ENCODE results near the gene VSIG10L. TPM values are rescaled to one million over a fixed set of nuclear protein-coding genes. Genes with fewer than 3 reads are reported as not detected.

Gene VSIG10L
- total RNA-seq, 4 donors from 2014 or later, result 0.20 to 0.75 (median 0.34) TPM

GRCh38 chr19:51368366-51369282 lies 26.7 kb upstream of the VSIG10L start, which contains the start of gene CLDND2:
Gene CLDND2 (minus strand): TSS chr19:51369003. CDS start chr19:51368577, 426 bp downstream.
- Histone ChIP-seq H3K27ac (peak within 1 kb of the TSS; percentile 91 to 98 (median 94)), H3K4me3 (peak within 1 kb of the TSS; percentile 88 to 95 (median 92)), H3K4me1 (peaks cover 7 to 17% of the 10 kb centered on the region in 2 donors), H3K9me3 (no peaks in the 10 kb centered on the region), H3K36me3 (no peaks in the 10 kb centered on the region), H3K27me3 (no peaks in the 10 kb centered on the region)
- no peak for TF ChIP-seq CTCF (IDR thresholded peaks at IDR 0.05 in 4 of 5, conservative IDR thresholded peaks at IDR 0.05 in 1 of 5)
- no peak for TF ChIP-seq POLR2A (IDR thresholded peaks at IDR 0.05)
- in situ Hi-C loops (cut with MboI; ENCODE audit: low sequenced_read_pairs in 4 of 4) (no loop called here), intact Hi-C loops (cut with DNase I; ENCODE audit: low total_unique reads) (loop anchor here (5.0 to 10.0 kb wide), 6 partner anchors 261 to 1601 kb away; partner anchors contain the start of genes AP2A1, ASPDH, CTU1 and JOSD2)
- ATAC-seq (no peak), DNase-seq (no peak)

- peak overlapping the region; percentile 91 to 98 (median 94) for H3K27ac ChIP-seq
- peaks cover 8 to 19% of the 10 kb centered on the region in 2 donors for H3K4me1 ChIP-seq
- in situ Hi-C loops (cut with MboI; ENCODE audit: low sequenced_read_pairs in 4 of 4) (no loop called here), intact Hi-C loops (cut with DNase I; ENCODE audit: low total_unique reads) (loop anchor here (1.0 to 10.0 kb wide), 9 partner anchors 28 to 1600 kb away; partner anchors contain the start of genes AP2A1, ASPDH, CTU1 and JOSD2)
- H3K4me3 ChIP-seq, result peak overlapping the region; percentile 88 to 95 (median 92)
- TF ChIP-seq CTCF (IDR thresholded peaks at IDR 0.05 in 4 of 5, conservative IDR thresholded peaks at IDR 0.05 in 1 of 5) (no peak), POLR2A (IDR thresholded peaks at IDR 0.05) (no peak)
- DNase-seq (peak; percentile 96 to 98), ATAC-seq (peak; percentile 64 to 71)
- no peaks in the 10 kb centered on the region for H3K36me3 ChIP-seq
- H3K27me3 ChIP-seq, result no peaks in the 10 kb centered on the region
- no peaks in the 10 kb centered on the region for H3K9me3 ChIP-seq
Observed at GRCh38 chr19:51367565-51368365, 25.8 kb upstream of the VSIG10L start.

- Histone ChIP-seq H3K27me3 (no peaks in the 10 kb centered on the region), H3K4me1 (peaks cover 11 to 19% of the 10 kb centered on the region in 2 donors), H3K4me3 (peak overlapping the region; percentile 88 to 95 (median 92)), H3K36me3 (no peaks in the 10 kb centered on the region), H3K9me3 (no peaks in the 10 kb centered on the region), H3K27ac (peak overlapping the region; percentile 91 to 98 (median 94))
- DNase-seq, result no peak
- peak; percentile 88 to 90 for TF ChIP-seq POLR2A (IDR thresholded peaks at IDR 0.05)
- no peak for TF ChIP-seq CTCF (IDR thresholded peaks at IDR 0.05 in 4 of 5, conservative IDR thresholded peaks at IDR 0.05 in 1 of 5)
- ATAC-seq, result peak; percentile 1 to 3
- intact Hi-C loops (cut with DNase I; ENCODE audit: low total_unique reads), result loop anchor here (1.0 to 10.0 kb wide), 9 partner anchors 28 to 1600 kb away; partner anchors contain the start of genes AP2A1, ASPDH, CTU1 and JOSD2
- in situ Hi-C loops (cut with MboI; ENCODE audit: low sequenced_read_pairs in 4 of 4), result no loop called here
Observed at GRCh38 chr19:51367255-51367564, 25.3 kb upstream of the VSIG10L start.

GRCh38 chr19:51366389-51367254 lies 24.7 kb upstream of the VSIG10L start:
- H3K4me3 ChIP-seq, result peak overlapping the region; percentile 88 to 95 (median 92)
- no peaks in the 10 kb centered on the region for H3K27me3 ChIP-seq
- H3K27ac ChIP-seq, result peak overlapping the region; percentile 91 to 98 (median 94)
- no peaks in the 10 kb centered on the region for H3K36me3 ChIP-seq
- ATAC-seq (peak; percentile 89 to 90), DNase-seq (peak; percentile 99 to 100)
- in situ Hi-C loops (cut with MboI; ENCODE audit: low sequenced_read_pairs in 4 of 4) (no loop called here), intact Hi-C loops (cut with DNase I; ENCODE audit: low total_unique reads) (loop anchor here (1.0 to 10.0 kb wide), 9 partner anchors 27 to 1599 kb away; partner anchors contain the start of genes AP2A1, ASPDH, CTU1 and JOSD2)
- H3K9me3 ChIP-seq, result no peaks in the 10 kb centered on the region
- peaks cover 13 to 19% of the 10 kb centered on the region in 2 donors for H3K4me1 ChIP-seq
- peak; percentile 82 to 91 for TF ChIP-seq POLR2A (IDR thresholded peaks at IDR 0.05)
- no peak for TF ChIP-seq CTCF (IDR thresholded peaks at IDR 0.05 in 4 of 5, conservative IDR thresholded peaks at IDR 0.05 in 1 of 5)
